H7 (cell line): ENCODE data around the gene NT5C2. TPM values are rescaled to one million over a fixed set of nuclear protein-coding genes. Genes with fewer than 3 reads are reported as not detected.
"Not testable (repeated sequence)": the region's sequence is repeated elsewhere in the genome, so short reads cannot be mapped to it uniquely, and the experiment has no call there.

Source experiments
- DNase-seq: peaks from one replicate; pipeline ENCODE4 v3.0.0; 2012
- H3K27me3 ChIP-seq: 2 replicates; pipeline ENCODE4 v1.6.0; 2011; ENCODE audit warnings: mild to moderate bottlenecking, low read length; ENCODE audit not compliant: control insufficient read depth, insufficient read depth
- H3K36me3 ChIP-seq: replicated peaks from 2 replicates; pipeline ENCODE4 v1.5.1; 2011; ENCODE audit warnings: low read length; ENCODE audit not compliant: control insufficient read depth, insufficient read depth
- H3K4me3 ChIP-seq: 2 replicates; pipeline ENCODE4 v1.5.1; 2011; ENCODE audit warnings: low read depth, mild to moderate bottlenecking, control low read depth, low read length, moderate library complexity; ENCODE audit not compliant: insufficient read depth
- total RNA-seq: library from RNA; depleted of rRNA; stranded (reverse); fragments of >200 nt; shearing (Covaris generic); gene quantifications from 2 replicates; pipeline ENCODE4 v1.2.3, GENCODE V29; 2014

Gene NT5C2
- total RNA-seq, 1 experiment from 2014 or later, result 40.4 TPM

DNA sequence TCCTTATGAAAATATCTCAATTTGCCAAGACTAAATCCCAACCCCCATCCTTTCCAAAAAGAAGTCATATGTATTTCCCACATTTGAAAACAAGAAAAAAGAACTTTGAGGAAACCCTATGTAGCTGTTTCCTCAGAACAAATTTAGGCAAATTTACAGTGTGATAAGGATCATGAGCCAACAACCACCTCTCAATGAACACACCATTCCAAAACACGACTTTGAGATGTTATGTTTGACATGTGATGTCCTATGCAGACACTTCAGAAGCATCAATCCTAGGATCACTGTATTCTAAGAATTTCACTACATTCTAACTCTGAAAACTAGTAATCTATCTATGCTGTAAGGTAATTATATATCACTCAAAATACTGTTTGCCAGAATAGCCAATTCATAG is 62.2 kb downstream of the NT5C2 start:
- Histone ChIP-seq H3K27me3 (no peaks in the 10 kb centered on the region), H3K36me3 (peaks cover 3% of the 10 kb centered on the region), H3K4me3 (no peak overlapping the region)
- no peak for DNase-seq

- not testable (repeated sequence) for H3K36me3 ChIP-seq, H3K4me3 ChIP-seq, H3K27me3 ChIP-seq, DNase-seq
Observed at GRCh38 chr10:103130180-103130579, 62.9 kb downstream of the NT5C2 start.

DNA sequence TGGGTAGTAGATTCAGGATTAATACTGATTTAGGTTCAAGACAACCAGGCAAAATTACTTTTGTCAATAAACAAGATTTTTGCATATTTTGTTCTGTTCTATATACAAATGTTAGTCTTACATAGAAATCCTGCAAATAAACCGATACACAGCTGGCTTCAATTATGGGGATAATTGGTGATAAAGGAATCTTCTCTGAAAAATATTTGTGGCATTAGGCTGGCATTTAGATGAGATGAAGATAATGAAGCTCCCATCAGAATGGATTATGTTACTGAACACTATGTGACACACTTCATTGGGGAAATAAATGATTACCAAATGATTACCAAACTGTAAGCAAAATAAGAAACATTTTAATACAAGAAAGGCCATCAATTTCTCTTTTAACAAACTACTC is 65.8 kb downstream of the NT5C2 start:
- H3K4me3 ChIP-seq, result no peak overlapping the region
- no peaks in the 10 kb centered on the region; the same call in none of the 2 replicates for H3K36me3 ChIP-seq
- H3K27me3 ChIP-seq, result no peaks in the 10 kb centered on the region
- DNase-seq, result no peak

- no peak for DNase-seq
- H3K4me3 ChIP-seq, result no peak overlapping the region
Observed at GRCh38 chr10:103125323-103126267, 67.5 kb downstream of the NT5C2 start.

GRCh38 chr10:103124420-103125096 is 68.5 kb downstream of the NT5C2 start:
- Histone ChIP-seq H3K27me3 (no peaks in the 10 kb centered on the region), H3K36me3 (no peaks in the 10 kb centered on the region), H3K4me3 (no peak overlapping the region)
- DNase-seq, result no peak

More at GRCh38 chr10:103125323-103126267, 67.5 kb downstream of the NT5C2 start:
- no peaks in the 10 kb centered on the region for H3K36me3 ChIP-seq
- no peaks in the 10 kb centered on the region for H3K27me3 ChIP-seq

- no peak overlapping the region for H3K4me3 ChIP-seq
- no peak for DNase-seq
Observed at GRCh38 chr10:103123282-103124024, 69.6 kb downstream of the NT5C2 start.

DNA sequence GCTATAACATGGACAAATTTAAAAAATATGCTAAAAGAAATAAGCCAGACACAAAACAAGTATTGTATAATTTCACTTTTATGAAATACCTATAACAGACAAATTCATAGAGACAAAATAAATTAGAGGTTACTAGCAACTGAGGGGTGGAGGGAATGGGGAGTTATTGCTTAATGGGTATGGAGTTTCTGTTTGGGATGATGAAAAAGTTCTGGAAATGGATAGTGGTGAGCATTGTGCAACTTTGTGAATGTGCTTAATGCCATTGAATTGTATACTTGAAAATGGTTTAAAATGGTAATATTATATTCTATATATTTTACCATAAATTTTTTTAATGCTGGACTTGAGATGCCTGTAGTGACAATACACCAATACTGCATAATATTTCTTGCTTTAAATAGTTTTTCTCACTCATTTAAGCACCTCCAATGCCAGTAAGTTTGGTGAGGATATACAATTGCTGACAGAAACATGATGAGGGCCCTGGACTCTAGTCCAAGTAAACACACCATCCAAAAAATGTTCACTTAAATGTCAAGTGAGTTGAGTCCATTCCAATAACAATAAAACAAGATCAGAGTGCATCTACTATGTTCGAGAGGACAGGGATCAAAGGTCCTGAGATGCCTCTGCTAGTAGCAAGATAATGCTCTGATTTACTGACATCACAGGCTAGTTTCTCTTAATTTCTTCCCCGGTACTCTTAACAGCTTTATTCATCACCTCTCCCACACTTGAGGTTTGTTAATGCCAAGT is 71.9 kb downstream of the NT5C2 start:
- Histone ChIP-seq H3K27me3 (no peaks in the 10 kb centered on the region), H3K4me3 (no peak overlapping the region), H3K36me3 (no peaks in the 10 kb centered on the region)
- DNase-seq, result no peak

More at GRCh38 chr10:103123282-103124024, 69.6 kb downstream of the NT5C2 start:
- no peaks in the 10 kb centered on the region for H3K27me3 ChIP-seq
- H3K36me3 ChIP-seq, result no peaks in the 10 kb centered on the region

DNA sequence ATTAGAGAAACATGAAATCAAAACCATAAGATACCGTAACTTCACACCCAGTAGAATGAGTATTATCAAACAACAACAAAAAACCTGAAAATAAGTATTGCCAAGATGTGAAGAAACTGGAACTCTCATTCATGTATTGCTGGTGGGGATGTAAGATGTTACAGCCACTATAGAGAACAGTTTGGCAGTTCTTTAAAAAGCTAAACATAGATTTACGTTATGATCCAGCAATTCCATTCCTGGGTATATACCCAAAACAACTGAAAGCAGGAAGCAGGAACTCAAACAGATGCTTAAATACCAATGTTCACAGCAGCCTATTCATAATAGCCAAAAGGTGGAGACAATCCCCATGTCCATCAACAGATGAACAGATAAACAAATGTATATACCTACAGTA is 72.5 kb downstream of the NT5C2 start:
- no peaks in the 10 kb centered on the region for H3K36me3 ChIP-seq
- H3K27me3 ChIP-seq, result no peaks in the 10 kb centered on the region
- no peak for DNase-seq
- no peak overlapping the region for H3K4me3 ChIP-seq

GRCh38 chr10:103117247-103117646 is 75.8 kb downstream of the NT5C2 start:
- Histone ChIP-seq H3K36me3 (no peaks in the 10 kb centered on the region), H3K27me3 (no peaks in the 10 kb centered on the region), H3K4me3 (no peak overlapping the region)
- no peak for DNase-seq

GRCh38 chr10:103114876-103115275 is 78.2 kb downstream of the NT5C2 start:
- no peak for DNase-seq
- Histone ChIP-seq H3K27me3 (no peaks in the 10 kb centered on the region), H3K4me3 (no peak overlapping the region), H3K36me3 (no peaks in the 10 kb centered on the region)

GRCh38 chr10:103111918-103112877 is 80.9 kb downstream of the NT5C2 start:
- Histone ChIP-seq H3K36me3 (no peaks in the 10 kb centered on the region), H3K4me3 (no peak overlapping the region), H3K27me3 (no peaks in the 10 kb centered on the region)
- DNase-seq, result no peak

- H3K36me3 ChIP-seq, result no peaks in the 10 kb centered on the region; the same call in 1 of the 2 replicates
- no peaks in the 10 kb centered on the region for H3K27me3 ChIP-seq
- DNase-seq, result no peak
- no peak overlapping the region for H3K4me3 ChIP-seq
Observed at GRCh38 chr10:103111031-103111917, 81.8 kb downstream of the NT5C2 start.
